ENCODE data around the gene TNFRSF8. TPM values are rescaled to one million over a fixed set of nuclear protein-coding genes. Genes with fewer than 3 reads are reported as not detected.

TNFRSF8 gene
- total and polyA plus RNA-seq, 9 of the 15 experiments (the other 6 are each of a cell fraction or from before 2014, with no cell fraction given), result 3.5 to 38.4 (median 17.1) TPM

DNA sequence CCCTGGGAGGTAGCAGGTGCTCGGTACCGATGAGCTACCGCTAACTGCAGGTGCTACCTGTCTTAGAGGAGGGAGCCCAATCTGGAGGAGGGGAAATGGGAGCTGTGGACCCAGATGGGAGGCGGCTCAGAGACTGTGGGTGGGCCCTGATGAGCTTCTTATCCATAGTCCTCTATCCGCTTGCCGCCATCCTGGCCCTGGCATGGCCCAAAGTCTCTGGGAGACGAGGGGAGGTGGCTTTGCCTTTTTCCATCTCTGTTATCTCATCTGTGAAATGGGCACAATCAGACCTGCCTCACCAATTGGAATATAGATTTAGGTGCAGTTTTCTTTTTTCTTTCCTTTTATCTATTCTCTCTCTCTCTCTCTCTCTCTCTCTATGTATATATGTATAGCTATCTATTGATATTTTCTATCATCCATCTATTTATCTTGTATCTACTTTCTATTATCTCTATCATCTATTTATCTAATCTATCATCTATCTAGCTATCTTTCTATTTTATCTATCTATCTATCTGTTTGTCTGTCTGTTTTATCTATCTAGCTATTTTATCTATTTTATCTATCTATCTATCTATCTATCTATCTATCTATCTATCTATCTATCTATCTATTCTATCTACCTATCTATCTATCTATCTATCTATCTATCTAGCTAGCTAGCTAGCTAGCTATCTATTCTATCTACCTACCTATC lies 120.1 kb downstream of the TNFRSF8 start:
- in situ Hi-C loops (cut with MboI), result no loop called here
- 42% methylated on average over 7 of the region's 7 CpGs for WGBS (ENCODE audit: insufficient coverage, low coverage, missing lambda C conversion rate)
- ChIA-PET POLR2A (interaction anchor here (0.9 to 2.0 kb wide), 6 partner anchors 10 to 35 kb away, joined by 4 to 8 read pairs (median 4); no protein-coding TSS in a partner anchor), CTCF (ENCODE audit: low intra/inter-chr PET ratio) (interaction anchor here (1.6 kb wide), 1 partner anchor 58 kb away, joined by 4 read pairs; no protein-coding TSS in a partner anchor)
- no peaks in the 10 kb centered on the region for H3K9me3 ChIP-seq (replicated peaks; ENCODE audit: control insufficient read depth, insufficient read depth, low read depth, low read length)
- no peak overlapping the region for H3K27ac ChIP-seq (ENCODE audit: extremely low read depth, low read depth, low read length)
- BruUV-seq (replicated peaks), result no TSS peak
- H3K9ac ChIP-seq (ENCODE audit: insufficient read depth in 1 of 2, low read depth in 2 of 2, low read length in 2 of 2), result peak overlapping the region in 1 of 2 experiments; percentile 15; a peak in 1 of 4 replicates
- no peaks in the 10 kb centered on the region for H3K27me3 ChIP-seq (ENCODE audit: control insufficient read depth in 2 of 2, insufficient read depth in 2 of 2, low read length in 2 of 2)
- no peaks in the 10 kb centered on the region for H3K9me1 ChIP-seq (ENCODE audit: control insufficient read depth, insufficient read depth, low read length)
- H3K4me3 ChIP-seq, result no peak overlapping the region
- no peak overlapping the region for H3K4me2 ChIP-seq (ENCODE audit: insufficient read depth, low read length)
- peaks cover 12% of the 10 kb centered on the region; the same call in 2 of the 3 replicates for H3K36me3 ChIP-seq (ENCODE audit: control insufficient read depth, insufficient read depth, low read length)
- FAIRE-seq (no peak), ATAC-seq (no peak), DNase-seq (ENCODE audit: extremely low read depth in 1 of 4, low spot score in 3 of 4) (peak in 1 of 4 experiments; percentile 39)
- H4K20me1 ChIP-seq (replicated peaks; ENCODE audit: control insufficient read depth, insufficient read depth, low read length), result peaks cover 57% of the 10 kb centered on the region
- H3K4me1 ChIP-seq (replicated peaks in 1 of 2; ENCODE audit: control insufficient read depth in 2 of 2, insufficient read depth in 2 of 2, low read length in 2 of 2), result peaks cover 8 to 39% of the 10 kb centered on the region in 2 experiments; a peak in 3 of 5 replicates
- intact Hi-C loops (cut with micrococcal nuclease), result no loop called here
- peaks cover 23% of the 10 kb centered on the region for H3K79me2 ChIP-seq (ENCODE audit: control insufficient read depth, insufficient read depth, low read length)
- no peak overlapping the region for H2AFZ ChIP-seq (ENCODE audit: low read depth, low read length)
- TF ChIP-seq KDM2B (CRISPR knock-in tag; IDR thresholded peaks at IDR 0.05), result no peak
- TF ChIP-seq ZNF253 (CRISPR knock-in tag; conservative IDR thresholded peaks at IDR 0.05), result no peak
- TF ChIP-seq SAFB2 (IDR thresholded peaks at IDR 0.05; ENCODE audit: borderline replicate concordance, low read depth, low read length, severe bottlenecking), result no peak
- TF ChIP-seq HMGN3 (IDR thresholded peaks at IDR 0.05; ENCODE audit: borderline replicate concordance, extremely low read depth, insufficient read length, low read depth, low read length), result no peak
- no peak for TF ChIP-seq BRF2 (IDR thresholded peaks at IDR 0.05; ENCODE audit: borderline replicate concordance, insufficient read depth, insufficient read length)
- TF ChIP-seq NR1H2 (CRISPR knock-in tag; IDR thresholded peaks at IDR 0.05), result no peak
- TF ChIP-seq ZNF445 (CRISPR knock-in tag; IDR thresholded peaks at IDR 0.05; ENCODE audit: low read depth), result no peak
- no peak for TF ChIP-seq MIER1 (IDR thresholded peaks at IDR 0.05; ENCODE audit: low read depth)
- no peak for TF ChIP-seq GTF3C2 (IDR thresholded peaks at IDR 0.05; ENCODE audit: borderline replicate concordance, extremely low read depth, insufficient read length)
- 0 out of 2 replicates have a peak, but pooled peaks have one; percentile 42 for TF ChIP-seq PTBP1 (IDR thresholded peaks at IDR 0.05; ENCODE audit: low read depth, low read length)
- TF ChIP-seq KLF10 (CRISPR knock-in tag; IDR thresholded peaks at IDR 0.05), result no peak
- no peak for TF ChIP-seq MECOM (CRISPR knock-in tag; IDR thresholded peaks at IDR 0.05)
- TF ChIP-seq, protein P1, sequence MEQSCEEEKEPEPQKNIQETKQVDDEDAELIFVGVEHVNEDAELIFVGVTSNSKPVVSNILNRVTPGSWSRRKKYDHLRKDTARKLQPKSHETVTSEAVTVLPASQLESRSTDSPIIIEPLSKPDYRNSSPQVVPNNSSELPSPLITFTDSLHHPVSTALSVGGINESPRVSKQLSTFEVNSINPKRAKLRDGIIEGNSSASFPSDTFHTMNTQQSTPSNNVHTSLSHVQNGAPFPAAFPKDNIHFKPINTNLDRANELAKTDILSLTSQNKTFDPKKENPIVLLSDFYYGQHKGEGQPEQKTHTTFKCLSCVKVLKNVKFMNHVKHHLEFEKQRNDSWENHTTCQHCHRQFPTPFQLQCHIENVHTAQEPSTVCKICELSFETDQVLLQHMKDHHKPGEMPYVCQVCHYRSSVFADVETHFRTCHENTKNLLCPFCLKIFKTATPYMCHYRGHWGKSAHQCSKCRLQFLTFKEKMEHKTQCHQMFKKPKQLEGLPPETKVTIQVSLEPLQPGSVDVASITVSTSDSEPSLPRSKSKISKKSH (CRISPR knock-in tag; IDR thresholded peaks at IDR 0.05), result no peak
- TF ChIP-seq FIP1L1 (IDR thresholded peaks at IDR 0.05; ENCODE audit: low read depth, low read length, poor library complexity, severe bottlenecking), result no peak
- TF ChIP-seq ZFX (CRISPR knock-in tag; IDR thresholded peaks at IDR 0.05), result no peak
- no peak for TF ChIP-seq KDM4B (IDR thresholded peaks at IDR 0.05; ENCODE audit: borderline replicate concordance in 2 of 2, low read depth in 1 of 2)
